Gastroesophageal sphincter (tissue), 4 donors: ENCODE results near the gene EFR3B. TPM values are rescaled to one million over a fixed set of nuclear protein-coding genes. Genes with fewer than 3 reads are reported as not detected.

ENCODE experiments used
- ATAC-seq: fragments of 150-250 bp; one replicate; pipeline ENCODE4 v1.9.1; 2016; ENCODE audit warnings: mild to moderate bottlenecking, moderate library complexity
- H3K27ac ChIP-seq, 4 donors: fragments of 200-600 bp; sonication (generic) in 3 of 4; 1 replicate in 3 of 4; 2 replicates in 1 of 4; pipeline ENCODE4 v1.5.1; 2016 to 2019
- H3K27me3 ChIP-seq: fragments of 200-600 bp; sonication (generic); one replicate; pipeline ENCODE4 v1.5.1; 2019
- H3K36me3 ChIP-seq, 2 donors: fragments of 200-600 bp; sonication (generic); one replicate each; pipeline ENCODE4 v1.5.1; 2019; ENCODE audit warnings: control low read depth in 1 of 2
- H3K4me1 ChIP-seq, 3 donors: fragments of 200-600 bp; sonication (generic); 1 replicate in 2 of 3; 2 replicates in 1 of 3; pipeline ENCODE4 v1.5.1; 2016 to 2019; ENCODE audit warnings: control low read depth in 2 of 3
- H3K4me3 ChIP-seq, 2 donors: fragments of 200-600 bp; sonication (generic); one replicate each; pipeline ENCODE4 v1.5.1; 2019; ENCODE audit warnings: mild to moderate bottlenecking in 1 of 2, moderate library complexity in 1 of 2
- H3K9me3 ChIP-seq, 3 donors: fragments of 200-600 bp; sonication (generic); one replicate each; pipeline ENCODE4 v1.5.1; 2017 to 2019; ENCODE audit warnings: control low read depth in 2 of 3
- EP300 ChIP-seq: sonication (generic); formaldehyde crosslinking; IDR thresholded peaks from one replicate; pipeline ENCODE4 v1.6.1; 2017; ENCODE audit warnings: antibody characterized with exemption, mild to moderate bottlenecking
- POLR2A ChIP-seq, 2 donors: fragments of 450-650 bp; IDR thresholded peaks; one replicate each; pipeline ENCODE4 v1.6.1; 2017; ENCODE audit warnings: antibody characterized with exemption in 2 of 2, mild to moderate bottlenecking in 2 of 2, moderate library complexity in 1 of 2
- POLR2AphosphoS5 ChIP-seq: sonication (generic); formaldehyde crosslinking; IDR thresholded peaks from one replicate; pipeline ENCODE4 v1.6.1; 2017; ENCODE audit warnings: antibody characterized with exemption
- WGBS, 2 donors: methylation state at CpG; one replicate each; pipeline ENCODE4 v1.1.5; 2018; ENCODE audit warnings: low coverage in 1 of 2; 5-methylcytosine and 5-hydroxymethylcytosine counted together
- total RNA-seq, 4 donors: library from RNA; depleted of rRNA; stranded (reverse); fragments of >200 nt; gene quantifications; one replicate each; pipeline ENCODE4 v1.1.0, GENCODE V29; 2016
- TF ChIP-seq, protein P1 (sequence below), 4 experiments: fragments of 200-600 bp in 2 of 4; fragments of 450-650 bp in 2 of 4; sonication (generic) in 1 of 4; IDR thresholded peaks; one replicate each; pipeline ENCODE4 v1.5.1; 2017 to 2019; ENCODE audit warnings: antibody characterized with exemption in 4 of 4, mild to moderate bottlenecking in 2 of 4, moderate library complexity in 2 of 4

The EFR3B gene
- total RNA-seq, 4 donors from 2014 or later: 0.67 to 2.4 (median 1.5) TPM

DNA sequence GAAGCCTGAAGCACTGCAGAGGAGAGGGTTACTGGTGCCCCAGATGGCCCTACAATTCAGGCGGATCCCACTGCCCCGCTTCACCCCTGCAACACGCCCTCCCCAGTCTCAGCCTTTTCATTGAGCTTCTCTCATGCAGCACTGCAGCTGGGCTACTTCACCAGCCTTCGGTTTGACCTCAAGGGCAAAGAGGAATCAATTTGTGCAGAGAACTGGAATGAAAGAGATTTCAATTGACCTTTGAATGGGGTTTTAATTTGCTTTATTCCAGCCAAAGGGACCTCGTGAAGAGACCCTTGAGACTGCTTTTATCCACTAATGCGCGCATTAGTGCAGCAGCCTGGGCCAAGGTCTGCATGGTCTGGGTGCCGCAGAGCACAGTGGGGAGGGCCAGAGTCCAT lies 135.3 kb downstream of the EFR3B start:
- Histone ChIP-seq H3K27ac (no peak overlapping the region), H3K9me3 (peaks cover 0 to 8% (median 0%) of the 10 kb centered on the region in 3 donors), H3K27me3 (peaks cover 35% of the 10 kb centered on the region), H3K36me3 (no peaks in the 10 kb centered on the region), H3K4me1 (no peaks in the 10 kb centered on the region), H3K4me3 (no peak overlapping the region)
- TF ChIP-seq POLR2AphosphoS5 (no peak), POLR2A (IDR thresholded peaks at IDR 0.05) (no peak), EP300 (no peak)
- TF ChIP-seq, protein P1, sequence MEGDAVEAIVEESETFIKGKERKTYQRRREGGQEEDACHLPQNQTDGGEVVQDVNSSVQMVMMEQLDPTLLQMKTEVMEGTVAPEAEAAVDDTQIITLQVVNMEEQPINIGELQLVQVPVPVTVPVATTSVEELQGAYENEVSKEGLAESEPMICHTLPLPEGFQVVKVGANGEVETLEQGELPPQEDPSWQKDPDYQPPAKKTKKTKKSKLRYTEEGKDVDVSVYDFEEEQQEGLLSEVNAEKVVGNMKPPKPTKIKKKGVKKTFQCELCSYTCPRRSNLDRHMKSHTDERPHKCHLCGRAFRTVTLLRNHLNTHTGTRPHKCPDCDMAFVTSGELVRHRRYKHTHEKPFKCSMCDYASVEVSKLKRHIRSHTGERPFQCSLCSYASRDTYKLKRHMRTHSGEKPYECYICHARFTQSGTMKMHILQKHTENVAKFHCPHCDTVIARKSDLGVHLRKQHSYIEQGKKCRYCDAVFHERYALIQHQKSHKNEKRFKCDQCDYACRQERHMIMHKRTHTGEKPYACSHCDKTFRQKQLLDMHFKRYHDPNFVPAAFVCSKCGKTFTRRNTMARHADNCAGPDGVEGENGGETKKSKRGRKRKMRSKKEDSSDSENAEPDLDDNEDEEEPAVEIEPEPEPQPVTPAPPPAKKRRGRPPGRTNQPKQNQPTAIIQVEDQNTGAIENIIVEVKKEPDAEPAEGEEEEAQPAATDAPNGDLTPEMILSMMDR (IDR thresholded peaks at IDR 0.05): no peak
- no peak for ATAC-seq
- 80% methylated on average over 1 of the region's 8 CpGs; no CpG with 5 or more reads in 1 of the 2 donors for WGBS, 2 donors

DNA sequence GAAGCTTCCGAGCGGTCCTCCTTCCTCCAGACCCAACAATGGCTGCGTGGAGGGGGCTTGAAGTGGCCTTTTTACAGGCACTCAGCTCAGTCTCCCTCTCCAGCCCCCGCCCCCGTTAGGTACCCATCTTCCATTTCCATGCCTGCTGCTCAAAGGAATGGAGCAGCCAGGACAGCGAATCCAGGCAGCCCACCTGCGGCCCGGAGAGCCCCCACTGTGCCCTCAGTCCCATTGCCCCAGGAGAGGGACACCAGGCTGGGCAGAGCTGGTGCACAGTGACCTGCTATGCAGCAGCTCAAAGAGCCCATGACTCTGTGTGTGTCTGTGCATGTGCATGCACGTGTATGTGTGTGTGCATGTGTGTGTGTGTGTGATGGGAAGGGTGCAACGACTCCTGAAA lies 137.1 kb downstream of the EFR3B start:
- Histone ChIP-seq H3K27ac (no peak overlapping the region), H3K4me3 (no peak overlapping the region), H3K36me3 (no peaks in the 10 kb centered on the region), H3K27me3 (peaks cover 35% of the 10 kb centered on the region), H3K4me1 (no peaks in the 10 kb centered on the region), H3K9me3 (peaks cover 0 to 11% (median 0%) of the 10 kb centered on the region in 3 donors)
- no peak for ATAC-seq
- TF ChIP-seq, protein P1 (IDR thresholded peaks at IDR 0.05): no peak
- TF ChIP-seq POLR2AphosphoS5 (no peak), EP300 (no peak), POLR2A (IDR thresholded peaks at IDR 0.05) (no peak)
- WGBS, 2 donors: 100% methylated on average over 1 of the region's 10 CpGs; no CpG with 5 or more reads in 1 of the 2 donors

DNA sequence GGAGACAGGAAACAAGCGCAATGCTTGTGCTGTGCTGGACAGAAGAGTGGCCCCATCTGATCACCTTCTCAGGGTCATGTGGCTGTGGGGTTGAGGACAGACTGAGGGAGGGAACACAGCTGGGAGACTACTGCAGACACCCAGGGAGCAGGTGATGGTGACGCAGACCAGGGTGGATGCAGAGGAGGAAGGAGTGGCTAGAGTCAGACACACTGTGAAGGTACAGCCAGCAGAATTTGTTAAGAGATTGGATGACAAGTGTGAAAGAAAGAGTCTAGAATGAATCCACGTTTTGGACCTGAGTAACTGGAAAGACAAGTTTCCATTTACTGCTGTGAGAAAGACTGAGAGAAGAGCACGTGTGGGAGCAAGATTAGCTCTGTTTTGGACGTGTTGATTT lies 142.4 kb downstream of the EFR3B start:
- Histone ChIP-seq H3K9me3 (peaks cover 0 to 11% (median 0%) of the 10 kb centered on the region in 3 donors), H3K27me3 (peaks cover 2% of the 10 kb centered on the region), H3K36me3 (no peaks in the 10 kb centered on the region), H3K4me1 (no peaks in the 10 kb centered on the region), H3K4me3 (no peak overlapping the region), H3K27ac (no peak overlapping the region)
- 41 to 54% methylated on average over 4 to 5 of the region's 5 CpGs for WGBS, 2 donors
- ATAC-seq: no peak
- no peak for TF ChIP-seq EP300
- no peak for TF ChIP-seq POLR2AphosphoS5
- TF ChIP-seq POLR2A (IDR thresholded peaks at IDR 0.05): no peak
- TF ChIP-seq, protein P1 (IDR thresholded peaks at IDR 0.05): no peak

DNA sequence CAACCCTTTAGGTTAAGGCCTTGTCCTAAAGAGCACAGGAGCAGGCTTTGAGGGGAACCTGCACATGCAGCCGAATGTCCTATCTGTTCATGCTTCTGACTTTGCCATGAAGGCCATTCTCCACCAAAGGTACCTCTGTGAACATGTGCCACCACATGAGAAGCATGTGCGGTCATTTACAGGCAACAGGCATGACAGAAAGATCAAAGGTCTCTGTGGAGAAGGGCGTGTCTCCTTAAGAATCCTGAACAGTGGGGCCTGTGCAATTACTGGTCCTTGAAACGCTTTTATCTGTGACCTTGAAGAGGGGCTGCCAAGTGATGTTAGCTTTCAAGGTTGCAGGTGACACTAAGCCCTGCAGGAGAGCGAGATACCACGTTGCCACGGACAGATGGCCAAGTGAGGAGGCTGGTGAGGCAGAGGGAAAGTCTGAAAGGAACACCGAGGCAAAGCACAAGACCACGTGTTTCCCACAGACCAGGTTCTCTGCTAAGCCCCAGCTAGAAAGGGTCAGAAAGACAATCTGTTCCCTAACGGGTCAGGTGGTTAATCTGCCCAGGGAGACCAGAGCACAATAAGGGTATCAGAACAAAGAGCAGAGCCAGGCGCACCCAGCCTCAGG lies 146.0 kb downstream of the EFR3B start:
- H3K4me3 ChIP-seq: no peak overlapping the region
- ATAC-seq: no peak
- TF ChIP-seq POLR2A (IDR thresholded peaks at IDR 0.05): no peak
- TF ChIP-seq POLR2AphosphoS5: no peak
- TF ChIP-seq, protein P1 (IDR thresholded peaks at IDR 0.05): no peak
- TF ChIP-seq EP300: no peak
- no peaks in the 10 kb centered on the region for H3K4me1 ChIP-seq
- H3K36me3 ChIP-seq: no peaks in the 10 kb centered on the region
- H3K9me3 ChIP-seq: no peaks in the 10 kb centered on the region
- H3K27me3 ChIP-seq: no peaks in the 10 kb centered on the region
- WGBS, 2 donors: 77 to 100% methylated on average over 1 to 7 of the region's 11 CpGs
- no peak overlapping the region for H3K27ac ChIP-seq

GRCh38 chr2:25188405-25188804 lies 146.5 kb downstream of the EFR3B start:
- 83 to 89% methylated on average over 3 to 4 of the region's 4 CpGs for WGBS, 2 donors
- Histone ChIP-seq H3K36me3 (no peaks in the 10 kb centered on the region), H3K9me3 (no peaks in the 10 kb centered on the region), H3K27ac (no peak overlapping the region), H3K4me1 (no peaks in the 10 kb centered on the region), H3K4me3 (no peak overlapping the region), H3K27me3 (no peaks in the 10 kb centered on the region)
- ATAC-seq: no peak
- no peak for TF ChIP-seq EP300
- no peak for TF ChIP-seq POLR2AphosphoS5
- TF ChIP-seq, protein P1 (IDR thresholded peaks at IDR 0.05): no peak
- no peak for TF ChIP-seq POLR2A (IDR thresholded peaks at IDR 0.05)
